OCI-LY1 (cell line): ENCODE data around the gene USP25.

Experiments
- H2AFZ ChIP-seq: fragments of 200-600 bp; sonication (generic), shearing (Covaris generic); 2 replicates; pipeline ENCODE4 v1.6.0; 2014; ENCODE audit warnings: antibody characterized with exemption, mild to moderate bottlenecking, low read length
- H3F3A ChIP-seq: fragments of 200-600 bp; sonication (generic), shearing (Covaris generic); 2 replicates; pipeline ENCODE4 v1.6.0; 2014; ENCODE audit warnings: mild to moderate bottlenecking, antibody characterized with exemption, low read length, moderate library complexity; ENCODE audit not compliant: insufficient read depth
- H3K27ac ChIP-seq: fragments of 200-600 bp; sonication (generic); 2 replicates; pipeline ENCODE4 v1.5.1; 2014; ENCODE audit warnings: low read length, mixed run types, mild to moderate bottlenecking, low read depth; ENCODE audit not compliant: poor library complexity, severe bottlenecking
- H3K27me3 ChIP-seq: fragments of 200-600 bp; sonication (generic); 2 replicates; pipeline ENCODE4 v1.6.0; 2014; ENCODE audit warnings: antibody characterized with exemption, mild to moderate bottlenecking, low read length, moderate library complexity; ENCODE audit not compliant: insufficient read depth
- H3K36me3 ChIP-seq: fragments of 200-600 bp; sonication (generic); 2 replicates; pipeline ENCODE4 v1.6.1; 2014; ENCODE audit warnings: mild to moderate bottlenecking, antibody characterized with exemption, low read length, moderate library complexity, mixed read lengths; ENCODE audit not compliant: insufficient read depth
- H3K4me1 ChIP-seq: fragments of 200-600 bp; sonication (generic); 2 replicates; pipeline ENCODE4 v1.5.1; 2014; ENCODE audit warnings: mild to moderate bottlenecking, low read length, moderate library complexity; ENCODE audit not compliant: insufficient read depth, severe bottlenecking
- H3K4me2 ChIP-seq: fragments of 200-600 bp; sonication (generic), shearing (Covaris generic); 2 replicates; pipeline ENCODE4 v1.6.1; 2014; ENCODE audit warnings: low read length
- H3K4me3 ChIP-seq: fragments of 200-600 bp; sonication (generic); 2 replicates; pipeline ENCODE4 v1.5.1; 2014; ENCODE audit warnings: low read length, low read depth, mild to moderate bottlenecking, mixed read lengths; ENCODE audit not compliant: poor library complexity, severe bottlenecking
- H3K79me2 ChIP-seq: fragments of 200-600 bp; shearing (Covaris generic); 2 replicates; pipeline ENCODE4 v1.6.1; 2016; ENCODE audit warnings: mixed run types, low read length, mixed read lengths; ENCODE audit not compliant: insufficient read depth
- H3K9ac ChIP-seq: fragments of 200-600 bp; sonication (generic), shearing (Covaris generic); 2 replicates; pipeline ENCODE4 v1.6.1; 2014; ENCODE audit warnings: mild to moderate bottlenecking, low read length, mixed read lengths
- H3K9me2 ChIP-seq: fragments of 200-600 bp; sonication (generic), shearing (Covaris generic); 2 replicates; pipeline ENCODE4 v1.6.1; 2014; ENCODE audit warnings: low read depth, mild to moderate bottlenecking, low read length, mixed read lengths
- H3K9me3 ChIP-seq: fragments of 200-600 bp; shearing (Covaris generic); 2 replicates; pipeline ENCODE4 v1.6.1; 2014; ENCODE audit warnings: low read length, mixed read lengths
- H4K20me1 ChIP-seq: fragments of 200-600 bp; sonication (generic), shearing (Covaris generic); 2 replicates; pipeline ENCODE4 v1.6.0; 2016; ENCODE audit warnings: mild to moderate bottlenecking, low read length; ENCODE audit not compliant: insufficient read depth
- EZH2 ChIP-seq: fragments of 200-600 bp; sonication (generic), shearing (Covaris generic); IDR thresholded peaks from 2 replicates; pipeline ENCODE4 v1.8.0; 2017; ENCODE audit warnings: borderline replicate concordance, mixed run types, mild to moderate bottlenecking, antibody characterized with exemption, low read length, moderate library complexity, mixed read lengths
- TF ChIP-seq, protein P1 (sequence below): fragments of 200-600 bp; sonication (generic), shearing (Covaris generic); IDR thresholded peaks from 2 replicates; pipeline ENCODE4 v1.5.1; 2017; ENCODE audit warnings: mild to moderate bottlenecking, antibody characterized with exemption, low read length, moderate library complexity, mixed read lengths

USP25 gene

DNA sequence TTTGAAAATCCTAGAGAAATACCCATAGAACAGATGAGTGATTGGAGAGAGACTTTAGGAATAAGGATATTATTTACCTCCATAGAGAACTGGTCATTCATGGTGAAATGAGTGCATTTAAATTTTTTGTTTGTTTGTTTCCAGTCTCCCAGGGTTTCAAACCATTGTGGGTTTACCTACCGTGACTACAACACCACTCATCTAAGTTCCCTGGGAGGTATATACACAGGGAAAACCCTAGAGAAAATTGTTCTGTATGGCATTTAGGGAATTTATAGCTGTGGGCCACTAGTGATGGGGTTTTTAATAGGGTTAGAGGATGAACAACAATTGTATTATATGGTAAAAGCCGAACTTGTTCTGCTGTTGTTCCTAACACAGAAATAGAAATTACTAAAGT lies 109.2 kb downstream of the USP25 start:
- TF ChIP-seq EZH2: no peak
- TF ChIP-seq, protein P1, sequence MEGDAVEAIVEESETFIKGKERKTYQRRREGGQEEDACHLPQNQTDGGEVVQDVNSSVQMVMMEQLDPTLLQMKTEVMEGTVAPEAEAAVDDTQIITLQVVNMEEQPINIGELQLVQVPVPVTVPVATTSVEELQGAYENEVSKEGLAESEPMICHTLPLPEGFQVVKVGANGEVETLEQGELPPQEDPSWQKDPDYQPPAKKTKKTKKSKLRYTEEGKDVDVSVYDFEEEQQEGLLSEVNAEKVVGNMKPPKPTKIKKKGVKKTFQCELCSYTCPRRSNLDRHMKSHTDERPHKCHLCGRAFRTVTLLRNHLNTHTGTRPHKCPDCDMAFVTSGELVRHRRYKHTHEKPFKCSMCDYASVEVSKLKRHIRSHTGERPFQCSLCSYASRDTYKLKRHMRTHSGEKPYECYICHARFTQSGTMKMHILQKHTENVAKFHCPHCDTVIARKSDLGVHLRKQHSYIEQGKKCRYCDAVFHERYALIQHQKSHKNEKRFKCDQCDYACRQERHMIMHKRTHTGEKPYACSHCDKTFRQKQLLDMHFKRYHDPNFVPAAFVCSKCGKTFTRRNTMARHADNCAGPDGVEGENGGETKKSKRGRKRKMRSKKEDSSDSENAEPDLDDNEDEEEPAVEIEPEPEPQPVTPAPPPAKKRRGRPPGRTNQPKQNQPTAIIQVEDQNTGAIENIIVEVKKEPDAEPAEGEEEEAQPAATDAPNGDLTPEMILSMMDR: no peak
- no peak overlapping the region for H3K4me2 ChIP-seq
- no peak overlapping the region for H2AFZ ChIP-seq
- no peak overlapping the region for H3K9ac ChIP-seq
- H3K4me3 ChIP-seq: no peak overlapping the region
- no peaks in the 10 kb centered on the region for H3K9me2 ChIP-seq
- no peaks in the 10 kb centered on the region for H3K79me2 ChIP-seq
- no peaks in the 10 kb centered on the region for H3F3A ChIP-seq
- H3K27ac ChIP-seq: no peak overlapping the region
- H3K36me3 ChIP-seq: peaks cover 41% of the 10 kb centered on the region; the same call in 1 of the 2 replicates
- no peaks in the 10 kb centered on the region for H4K20me1 ChIP-seq
- no peaks in the 10 kb centered on the region for H3K4me1 ChIP-seq
- H3K27me3 ChIP-seq: no peaks in the 10 kb centered on the region
- H3K9me3 ChIP-seq: no peaks in the 10 kb centered on the region

DNA sequence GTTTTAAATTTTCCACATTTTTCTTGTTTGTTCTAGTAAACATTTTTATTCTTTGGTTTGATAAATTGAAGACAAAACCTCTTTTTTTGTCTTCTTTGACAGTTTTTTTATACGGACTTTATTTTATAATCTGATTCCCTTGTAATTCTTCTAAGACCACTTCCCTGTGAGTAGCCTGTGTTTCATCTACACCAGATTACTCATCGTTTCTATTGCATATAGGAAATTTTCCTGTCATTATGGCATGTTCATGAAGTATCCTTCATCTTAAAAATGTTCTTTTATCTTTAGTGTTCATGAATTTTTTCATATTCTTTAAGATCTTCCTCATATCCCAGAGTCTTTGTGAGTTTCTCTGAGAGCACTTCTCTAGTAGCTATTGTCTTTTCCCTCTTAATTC lies 109.8 kb downstream of the USP25 start:
- Histone ChIP-seq H3K9me2 (no peaks in the 10 kb centered on the region), H3K4me2 (no peak overlapping the region), H4K20me1 (no peaks in the 10 kb centered on the region), H3K9ac (no peak overlapping the region), H3K27me3 (no peaks in the 10 kb centered on the region), H3F3A (no peaks in the 10 kb centered on the region), H3K4me3 (no peak overlapping the region), H3K27ac (no peak overlapping the region), H3K9me3 (no peaks in the 10 kb centered on the region), H3K4me1 (no peaks in the 10 kb centered on the region), H3K79me2 (no peaks in the 10 kb centered on the region), H2AFZ (no peak overlapping the region), H3K36me3 (peaks cover 41% of the 10 kb centered on the region; the same call in 1 of the 2 replicates)
- TF ChIP-seq, protein P1: no peak
- no peak for TF ChIP-seq EZH2

DNA sequence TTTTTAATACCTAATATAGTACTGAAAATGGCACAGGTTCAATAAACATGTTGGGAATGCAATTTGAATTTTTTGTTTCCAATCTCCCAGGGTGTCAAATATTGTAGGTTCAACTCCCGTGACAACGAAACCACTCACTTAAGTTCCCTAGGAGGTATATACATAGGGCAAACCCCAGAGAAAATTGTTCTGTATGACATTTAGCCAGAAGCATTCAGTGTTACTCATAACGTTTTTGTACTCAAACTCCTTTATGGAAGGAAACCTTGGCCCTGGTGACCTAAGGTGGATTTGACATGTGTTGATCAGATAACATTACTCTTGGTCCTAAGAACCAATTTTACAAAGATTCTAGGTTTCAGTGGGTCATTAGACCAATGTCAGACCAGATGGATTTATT lies 110.6 kb downstream of the USP25 start:
- H3K9me3 ChIP-seq: no peaks in the 10 kb centered on the region
- no peaks in the 10 kb centered on the region for H3F3A ChIP-seq
- H3K79me2 ChIP-seq: no peaks in the 10 kb centered on the region
- H3K4me1 ChIP-seq: no peaks in the 10 kb centered on the region
- H4K20me1 ChIP-seq: no peaks in the 10 kb centered on the region
- no peak overlapping the region for H3K9ac ChIP-seq
- H3K27ac ChIP-seq: no peak overlapping the region
- no peak overlapping the region for H3K4me3 ChIP-seq
- no peaks in the 10 kb centered on the region for H3K9me2 ChIP-seq
- no peak overlapping the region for H2AFZ ChIP-seq
- H3K36me3 ChIP-seq: peaks cover 35% of the 10 kb centered on the region; the same call in 1 of the 2 replicates
- H3K27me3 ChIP-seq: no peaks in the 10 kb centered on the region
- no peak for TF ChIP-seq EZH2
- H3K4me2 ChIP-seq: no peak overlapping the region

DNA sequence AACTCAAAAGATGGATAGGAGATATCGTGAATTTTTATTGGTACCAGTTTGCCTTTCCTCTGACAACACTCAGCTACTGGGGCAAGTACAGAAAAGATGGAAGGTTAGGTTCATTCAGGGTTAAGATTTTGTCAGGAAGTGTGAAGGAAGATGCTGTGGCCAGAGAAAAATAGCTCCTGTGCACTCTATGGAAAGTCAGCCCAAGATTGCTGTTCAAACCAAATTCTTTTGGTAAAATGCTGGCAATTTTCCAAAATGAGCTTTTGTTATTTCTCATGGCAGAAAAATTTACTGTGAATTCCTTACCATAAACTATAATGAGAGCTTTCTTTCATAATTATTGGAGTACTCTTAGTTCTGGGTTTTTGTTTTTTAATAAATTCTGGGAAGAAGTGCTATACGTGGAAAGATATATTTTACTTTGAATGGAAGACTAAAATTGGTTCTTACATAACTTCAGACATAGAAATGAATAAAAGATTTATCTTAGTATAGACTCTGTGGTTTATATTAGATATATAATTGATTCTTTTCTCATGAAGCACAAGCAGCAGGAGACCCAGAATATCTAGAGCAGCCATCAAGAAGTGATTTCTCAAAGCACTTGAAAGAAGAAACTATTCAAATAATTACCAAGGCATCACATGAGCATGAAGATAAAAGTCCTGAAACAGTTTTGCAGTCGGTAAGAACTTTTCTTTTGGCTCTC lies 112.2 kb downstream of the USP25 start:
- Histone ChIP-seq H3F3A (no peaks in the 10 kb centered on the region; the same call in 1 of the 2 replicates), H2AFZ (no peak overlapping the region), H3K9ac (no peak overlapping the region), H3K9me3 (no peaks in the 10 kb centered on the region), H3K4me1 (no peaks in the 10 kb centered on the region), H3K27me3 (no peaks in the 10 kb centered on the region), H3K9me2 (no peaks in the 10 kb centered on the region), H3K27ac (no peak overlapping the region), H3K4me3 (no peak overlapping the region), H3K79me2 (no peaks in the 10 kb centered on the region), H3K36me3 (peaks cover 31% of the 10 kb centered on the region; the same call in 1 of the 2 replicates), H3K4me2 (no peak overlapping the region), H4K20me1 (no peaks in the 10 kb centered on the region)
- TF ChIP-seq, protein P1: no peak
- no peak for TF ChIP-seq EZH2
